ENCODE results near the gene TMEM95.
A peak's percentile ranks its signal among the peaks of the same experiment; 100 is the strongest.
"Not testable (repeated sequence)": the region's sequence is repeated elsewhere in the genome, so short reads cannot be mapped to it uniquely, and the experiment has no call there.

Gene TMEM95

GRCh38 chr17:7347630-7348477 lies 7.1 kb upstream of the TMEM95 start:
- DNase-seq, result no peak

GRCh38 chr17:7348478-7349242 lies 6.3 kb upstream of the TMEM95 start:
- DNase-seq, result peak; percentile 61

GRCh38 chr17:7351665-7352502 lies 3.1 kb upstream of the TMEM95 start, which contains the start of gene KCTD11:
Gene KCTD11 (plus strand): TSS chr17:7352162.
- DNase-seq, result peak; percentile 95

GRCh38 chr17:7352503-7352889 lies 2.5 kb upstream of the TMEM95 start:
- DNase-seq, result no peak

- no peak for DNase-seq
Observed at GRCh38 chr17:7352910-7353635, 1.9 kb upstream of the TMEM95 start.

GRCh38 chr17:7354262-7354843 lies 603 bp upstream of the TMEM95 start:
- peak; percentile 58 for DNase-seq

GRCh38 chr17:7355573-7355972 lies 617 bp downstream of the TMEM95 start:
- no peak for DNase-seq

GRCh38 chr17:7356072-7356549 lies 1.2 kb downstream of the TMEM95 start:
- DNase-seq, result peak; percentile 52

GRCh38 chr17:7356756-7357155 lies 1.8 kb downstream of the TMEM95 start:
- no peak for DNase-seq

- DNase-seq, result no peak
Observed at GRCh38 chr17:7357381-7357780, 2.4 kb downstream of the TMEM95 start.

GRCh38 chr17:7361906-7362305 lies 7.0 kb downstream of the TMEM95 start:
- no peak for DNase-seq

GRCh38 chr17:7363311-7363710 lies 8.4 kb downstream of the TMEM95 start:
- DNase-seq, result no peak

- DNase-seq, result not testable (repeated sequence)
Observed at GRCh38 chr17:7365963-7366362, 11.0 kb downstream of the TMEM95 start.

- no peak for DNase-seq
Observed at GRCh38 chr17:7367083-7367482, 12.1 kb downstream of the TMEM95 start.

- DNase-seq, result no peak
Observed at GRCh38 chr17:7367918-7368598, 13.1 kb downstream of the TMEM95 start.

GRCh38 chr17:7368599-7368994 lies 13.6 kb downstream of the TMEM95 start:
- DNase-seq, result not testable (repeated sequence)

- no peak for DNase-seq
Observed at GRCh38 chr17:7369825-7370224, 14.9 kb downstream of the TMEM95 start.

GRCh38 chr17:7370853-7371252 lies 15.9 kb downstream of the TMEM95 start:
- no peak for DNase-seq

GRCh38 chr17:7374353-7374752 lies 19.4 kb downstream of the TMEM95 start:
- DNase-seq, result no peak

GRCh38 chr17:7379134-7379533 lies 24.2 kb downstream of the TMEM95 start:
- DNase-seq, result no peak

- DNase-seq, result peak; percentile 25
Observed at GRCh38 chr17:7380321-7380720, 25.4 kb downstream of the TMEM95 start.

Data from fibroblast of skin of abdomen (primary cell).